ENCODE data around the gene ALDOB. TPM values are rescaled to one million over a fixed set of nuclear protein-coding genes. Genes with fewer than 3 reads are reported as not detected.

Gene ALDOB
- total RNA-seq, 2 donors from 2014 or later, result 0.24 TPM; not detected in 1

DNA sequence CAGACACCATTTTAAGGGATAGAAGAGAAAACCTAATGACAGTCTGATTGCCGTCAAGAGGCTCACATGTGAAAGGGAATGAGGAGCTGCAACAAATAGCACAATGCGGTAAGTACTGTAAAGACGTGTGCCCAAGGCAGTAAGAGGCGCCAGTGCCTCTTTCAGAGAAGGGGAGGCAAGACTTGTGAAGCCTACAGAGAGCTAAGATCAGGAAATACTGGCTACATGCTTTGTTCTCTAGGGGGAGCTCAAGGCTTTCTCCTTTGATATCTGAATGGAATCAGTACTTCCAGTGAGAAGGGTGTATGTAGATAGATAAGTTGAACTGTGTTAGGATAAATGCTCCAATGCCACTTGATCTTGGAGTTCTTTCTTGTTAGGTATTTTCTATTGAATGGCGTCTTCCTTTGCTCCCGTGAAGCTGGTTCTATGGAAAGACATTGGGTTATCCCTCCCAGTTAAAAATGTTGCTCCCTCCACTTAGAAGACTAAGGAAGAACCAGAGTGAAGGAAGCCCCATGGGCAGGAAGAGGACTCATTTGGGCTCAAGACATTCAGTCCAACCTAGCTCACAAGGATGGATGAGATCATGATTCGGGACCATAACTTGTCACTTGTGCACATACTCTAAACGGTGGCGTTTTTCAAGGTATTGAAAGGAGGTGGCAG lies 23.5 kb upstream of the ALDOB start:
- DNase-seq (ENCODE audit: low spot score), result no peak
- intact Hi-C loops (cut with DNase I), result loop anchor here in 1 of 2 donors (2.0 kb wide), 1 partner anchor 70 kb away; no protein-coding TSS in a partner anchor

- no peak for DNase-seq (ENCODE audit: low spot score)
- intact Hi-C loops (cut with DNase I), result no loop called here
Observed at GRCh38 chr9:101457003-101457402, 21.4 kb upstream of the ALDOB start.

DNA sequence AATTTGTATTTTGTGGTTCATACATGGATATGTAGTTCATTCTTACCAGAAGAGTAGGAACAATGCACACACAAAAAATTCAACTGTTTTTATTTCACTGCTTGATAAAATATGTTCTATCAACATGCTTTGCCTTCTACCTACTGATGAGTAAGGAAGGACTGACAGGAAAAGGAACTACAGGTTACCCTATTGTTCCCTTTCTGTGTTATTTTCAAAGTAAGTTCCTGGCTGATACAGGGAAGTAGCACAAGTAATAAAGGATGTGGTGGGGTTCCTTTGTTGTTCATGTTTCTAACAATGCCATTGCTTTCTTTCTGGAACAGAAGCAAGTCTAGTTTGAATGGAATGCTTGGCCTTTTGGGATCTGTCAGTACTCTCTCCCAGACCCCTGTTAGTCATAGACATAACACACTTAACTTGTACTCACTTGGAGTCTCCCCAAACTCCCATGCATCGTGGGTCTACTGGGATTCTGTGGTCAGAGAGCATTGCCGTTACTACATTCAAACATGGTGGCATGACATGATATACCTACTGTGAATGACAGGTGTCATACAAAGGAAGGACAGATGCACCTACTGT lies 20.2 kb upstream of the ALDOB start:
- no peak for DNase-seq (ENCODE audit: low spot score)
- intact Hi-C loops (cut with DNase I), result no loop called here

- intact Hi-C loops (cut with DNase I), result no loop called here
- no peak for DNase-seq (ENCODE audit: low spot score)
Observed at GRCh38 chr9:101453776-101454570, 18.4 kb upstream of the ALDOB start.

DNA sequence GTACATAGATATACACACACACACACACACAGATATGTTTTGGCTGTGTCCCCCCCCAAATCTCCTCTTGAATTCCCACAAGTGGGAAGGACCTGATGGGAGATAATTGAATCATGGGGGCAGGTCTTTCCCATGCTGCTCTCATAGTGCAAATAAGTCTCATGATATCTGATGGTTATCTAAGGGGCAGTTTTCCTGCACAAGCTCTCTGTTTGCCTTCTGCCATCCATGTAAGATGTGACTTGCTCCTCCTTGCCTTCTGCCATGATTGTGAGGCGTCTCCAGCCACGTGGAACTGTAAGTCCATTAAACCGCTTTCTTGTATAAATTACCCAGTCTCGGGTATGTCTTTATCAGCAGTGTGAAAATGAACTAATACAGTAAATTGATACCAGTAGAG lies 15.9 kb upstream of the ALDOB start:
- intact Hi-C loops (cut with DNase I), result no loop called here

DNA sequence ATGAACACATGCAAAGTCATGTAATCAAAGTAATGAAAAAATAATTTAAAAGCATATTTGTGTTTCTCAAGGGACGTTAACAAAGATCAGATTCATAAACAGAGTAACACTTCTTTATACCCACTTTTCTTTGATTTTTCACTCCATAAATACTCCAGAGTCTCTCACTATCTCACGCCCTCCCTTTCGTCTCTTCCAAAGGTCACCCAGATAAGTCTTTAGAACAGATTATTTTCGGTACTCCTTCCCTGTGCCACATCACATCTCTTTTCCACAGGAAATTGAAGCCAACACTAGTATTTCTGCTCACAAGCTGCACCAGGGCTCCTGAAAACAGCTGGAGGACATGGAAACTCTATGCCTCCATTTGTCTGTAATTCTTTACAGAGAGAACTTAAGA lies 15.4 kb upstream of the ALDOB start:
- intact Hi-C loops (cut with DNase I), result no loop called here
- no peak for DNase-seq (ENCODE audit: low spot score)

More for the DNA sequence above, 15.9 kb upstream of the ALDOB start:
- no peak for DNase-seq (ENCODE audit: low spot score)

- peak; percentile 86 for DNase-seq (ENCODE audit: low spot score)
- intact Hi-C loops (cut with DNase I), result no loop called here
Observed at GRCh38 chr9:101449071-101449721, 13.6 kb upstream of the ALDOB start.

GRCh38 chr9:101448680-101449070 lies 13.1 kb upstream of the ALDOB start:
- DNase-seq (ENCODE audit: low spot score), result no peak
- intact Hi-C loops (cut with DNase I), result no loop called here

GRCh38 chr9:101446732-101447131 lies 11.2 kb upstream of the ALDOB start:
- DNase-seq (ENCODE audit: low spot score), result no peak
- intact Hi-C loops (cut with DNase I), result no loop called here

- DNase-seq (ENCODE audit: low spot score), result no peak
- intact Hi-C loops (cut with DNase I), result no loop called here
Observed at GRCh38 chr9:101445353-101446029, 9.9 kb upstream of the ALDOB start.

GRCh38 chr9:101443364-101443771 lies 7.8 kb upstream of the ALDOB start:
- no peak for DNase-seq (ENCODE audit: low spot score)
- intact Hi-C loops (cut with DNase I), result no loop called here

DNA sequence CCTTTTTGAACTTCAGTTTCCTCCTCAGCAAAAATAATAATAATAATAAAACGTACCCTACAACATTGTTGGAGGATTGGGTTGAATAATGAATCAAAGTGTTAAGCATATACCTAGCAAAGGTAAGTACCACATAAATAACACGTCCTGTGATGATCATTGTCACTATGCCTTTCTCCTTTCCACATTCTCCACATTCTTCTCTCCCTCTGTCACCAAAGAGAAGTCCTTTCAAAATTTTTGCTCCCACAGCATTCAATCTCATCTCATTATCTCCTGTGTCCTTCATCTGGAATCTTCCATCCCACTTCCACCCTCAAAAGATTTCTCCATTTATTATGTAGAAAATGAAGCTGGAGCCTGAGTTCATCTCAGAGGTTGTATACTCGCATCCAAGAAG lies 7.2 kb upstream of the ALDOB start:
- DNase-seq (ENCODE audit: low spot score), result no peak
- intact Hi-C loops (cut with DNase I), result no loop called here

GRCh38 chr9:101442318-101442717 lies 6.7 kb upstream of the ALDOB start:
- intact Hi-C loops (cut with DNase I), result no loop called here
- DNase-seq (ENCODE audit: low spot score), result no peak

- intact Hi-C loops (cut with DNase I), result no loop called here
- DNase-seq (ENCODE audit: low spot score), result no peak
Observed at GRCh38 chr9:101440714-101441230, 5.2 kb upstream of the ALDOB start.

DNA sequence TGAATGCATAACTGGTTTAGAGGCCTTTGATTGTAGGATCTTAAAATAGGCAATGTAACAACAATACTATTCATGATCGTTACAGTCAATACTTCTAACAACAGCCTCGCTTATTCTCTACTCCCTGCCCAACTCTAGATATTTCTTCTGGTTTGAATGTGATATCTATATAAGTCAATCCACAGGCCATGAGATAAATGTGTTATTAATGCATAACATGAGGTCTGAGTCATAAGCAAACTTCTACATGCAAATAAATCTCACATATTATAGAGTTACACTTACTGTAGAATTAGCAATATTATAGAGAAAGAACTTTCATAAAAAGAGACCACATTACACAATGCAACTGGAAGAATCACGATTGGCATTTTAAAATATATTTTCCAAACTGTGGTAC lies 2.9 kb upstream of the ALDOB start:
- intact Hi-C loops (cut with DNase I), result no loop called here
- no peak for DNase-seq (ENCODE audit: low spot score)

GRCh38 chr9:101437806-101438232 lies 2.2 kb upstream of the ALDOB start:
- no peak for DNase-seq (ENCODE audit: low spot score)
- intact Hi-C loops (cut with DNase I), result no loop called here

GRCh38 chr9:101434998-101435397 lies 576 bp downstream of the ALDOB start:
- no peak for DNase-seq (ENCODE audit: low spot score)
- intact Hi-C loops (cut with DNase I), result no loop called here

- intact Hi-C loops (cut with DNase I), result no loop called here
- no peak for DNase-seq (ENCODE audit: low spot score)
Observed at GRCh38 chr9:101433229-101433628, 2.3 kb downstream of the ALDOB start.

DNA sequence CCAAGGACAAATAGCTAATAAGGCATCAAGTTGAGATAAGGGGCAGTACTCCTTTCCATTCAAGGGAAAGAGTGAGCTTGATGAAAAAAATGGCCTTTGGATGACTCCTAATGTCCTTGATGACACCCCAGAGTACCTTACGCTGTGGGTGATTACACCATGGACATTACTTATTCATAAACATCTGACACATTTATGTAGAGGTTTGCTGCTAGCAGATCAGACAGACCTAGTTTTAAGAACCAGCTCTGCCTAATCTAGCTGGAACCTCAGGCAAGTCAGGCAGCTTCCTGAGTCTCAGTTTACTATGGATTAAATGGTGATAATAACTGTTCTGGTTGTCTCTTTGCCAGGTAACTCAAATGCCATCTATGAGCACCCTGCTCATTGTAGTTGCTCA lies 2.8 kb downstream of the ALDOB start:
- intact Hi-C loops (cut with DNase I), result no loop called here
- no peak for DNase-seq (ENCODE audit: low spot score)
